Measurements from ENCODE around the gene UNKL.

The UNKL gene

GRCh38 chr16:1372292-1372950, 42.1 kb downstream of the UNKL start:
- DNase-seq: no peak

GRCh38 chr16:1371054-1371978, 43.2 kb downstream of the UNKL start:
- no peak for DNase-seq

GRCh38 chr16:1367486-1368174, 46.9 kb downstream of the UNKL start:
- DNase-seq: no peak

- DNase-seq: no peak
Observed at GRCh38 chr16:1366712-1367299, 47.7 kb downstream of the UNKL start.

- DNase-seq: no peak
Observed at GRCh38 chr16:1366060-1366711, 48.3 kb downstream of the UNKL start.

GRCh38 chr16:1364510-1364909, 50.0 kb downstream of the UNKL start:
- DNase-seq: no peak

GRCh38 chr16:1363501-1364041, 50.9 kb downstream of the UNKL start:
- peak; percentile 57 for DNase-seq

GRCh38 chr16:1362807-1363206, 51.7 kb downstream of the UNKL start:
- no peak for DNase-seq

- no peak for DNase-seq
Observed at GRCh38 chr16:1361685-1362360, 52.7 kb downstream of the UNKL start.

GRCh38 chr16:1357906-1358566, 56.5 kb downstream of the UNKL start:
- no peak for DNase-seq

GRCh38 chr16:1356061-1356900, 58.2 kb downstream of the UNKL start:
- no peak for DNase-seq

- DNase-seq: no peak
Observed at GRCh38 chr16:1355591-1355990, 58.9 kb downstream of the UNKL start.

GRCh38 chr16:1354815-1355540, 59.5 kb downstream of the UNKL start:
- no peak for DNase-seq

GRCh38 chr16:1351582-1352362, 62.7 kb downstream of the UNKL start, which contains the start of the genes GNPTG and TSR3:
TSS of gene GNPTG (plus strand) at chr16:1351931. CDS start at chr16:1351966, 35 bp downstream.
TSS of gene TSR3 (minus strand) at chr16:1351878. CDS start at chr16:1351804, 74 bp downstream.
- DNase-seq: peak; percentile 71

GRCh38 chr16:1351215-1351581, 63.3 kb downstream of the UNKL start:
- DNase-seq: no peak

GRCh38 chr16:1350691-1351090, 63.8 kb downstream of the UNKL start:
- DNase-seq: no peak

GRCh38 chr16:1349951-1350350, 64.6 kb downstream of the UNKL start:
- DNase-seq: no peak

GRCh38 chr16:1349351-1349750, 65.2 kb downstream of the UNKL start:
- DNase-seq: no peak

- DNase-seq: no peak
Observed at GRCh38 chr16:1348926-1349325, 65.6 kb downstream of the UNKL start.

All from activated T-cell treated with anti-CD3 and anti-CD28 coated beads for 4 hours (primary cell).